SHP77 treated with DMSO at 0.1 percent for 48 hours (cell line): Measurements from ENCODE around the gene REEP1.
"Not testable (repeated sequence)": the region's sequence is repeated elsewhere in the genome, so short reads cannot be mapped to it uniquely, and the experiment has no call there.

Experiments used
- DNase-seq: peaks from one replicate; lab custom pipeline; 2025; lab: John Stamatoyannopoulos, UW

The REEP1 gene

GRCh38 chr2:86283411-86284030 lies 53.9 kb downstream of the REEP1 start:
- no peak for DNase-seq

DNA sequence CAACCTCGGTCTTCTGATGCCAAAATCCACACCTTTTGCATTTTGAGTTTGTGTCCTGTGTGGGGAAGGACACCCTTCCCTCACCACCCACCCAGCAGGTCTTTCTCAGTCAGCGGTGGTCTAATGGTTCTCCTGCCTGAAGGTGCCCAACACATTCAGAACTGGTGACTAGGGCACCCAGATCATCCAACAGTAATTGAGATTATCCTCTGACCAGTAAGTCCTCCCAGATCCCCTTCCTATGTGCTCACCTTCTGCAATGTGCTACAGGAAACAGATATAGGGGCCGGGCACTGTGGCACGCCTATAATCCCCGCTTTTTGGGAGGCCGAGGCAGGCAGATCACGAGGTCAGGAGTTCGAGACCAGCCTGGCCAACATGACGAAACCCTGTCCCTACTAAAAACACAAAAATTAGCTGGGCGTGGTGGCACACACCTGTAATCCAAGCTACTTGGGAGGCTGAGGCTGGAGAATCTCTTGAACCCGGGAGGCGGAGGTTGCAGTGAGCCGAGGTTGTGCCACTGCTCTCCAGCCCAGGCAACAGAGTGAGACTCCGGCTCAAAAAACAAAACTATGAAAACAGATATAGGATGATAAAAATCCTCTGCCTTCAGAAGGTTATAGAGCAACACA lies 56.2 kb downstream of the REEP1 start:
- no peak for DNase-seq

DNA sequence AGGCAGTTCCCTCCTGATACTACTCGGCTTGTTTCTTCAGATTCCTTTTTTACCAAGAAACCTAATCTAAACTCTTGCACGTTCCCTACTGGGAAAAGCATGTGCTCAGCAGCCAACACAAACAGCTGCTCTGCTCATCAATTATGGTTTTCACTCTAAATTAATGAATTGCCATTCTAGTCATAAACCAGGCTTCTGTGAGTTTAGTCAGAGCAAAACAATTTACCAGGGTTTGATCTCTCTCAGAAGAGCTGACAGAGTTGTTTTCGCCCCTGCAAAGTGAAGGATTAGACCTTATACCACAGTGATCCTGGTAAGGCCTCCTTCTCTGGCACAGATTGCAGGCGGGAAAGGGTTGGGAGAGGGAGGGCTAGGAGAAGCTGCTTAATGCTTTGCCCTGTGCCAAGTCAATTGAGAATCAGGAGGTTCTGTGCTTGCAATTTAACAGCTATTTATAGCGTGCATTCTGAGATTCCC lies 57.2 kb downstream of the REEP1 start:
- DNase-seq = no peak

GRCh38 chr2:86275962-86276361 lies 61.5 kb downstream of the REEP1 start:
- no peak for DNase-seq

- no peak for DNase-seq
Observed at GRCh38 chr2:86275384-86275799, 62.0 kb downstream of the REEP1 start.

GRCh38 chr2:86274918-86275275 lies 62.5 kb downstream of the REEP1 start:
- DNase-seq = peak; percentile 36

- DNase-seq = no peak
Observed at GRCh38 chr2:86274265-86274917, 63.0 kb downstream of the REEP1 start.

- DNase-seq = no peak
Observed at GRCh38 chr2:86272111-86272510, 65.3 kb downstream of the REEP1 start.

- no peak for DNase-seq
Observed at GRCh38 chr2:86271248-86271647, 66.2 kb downstream of the REEP1 start.

DNA sequence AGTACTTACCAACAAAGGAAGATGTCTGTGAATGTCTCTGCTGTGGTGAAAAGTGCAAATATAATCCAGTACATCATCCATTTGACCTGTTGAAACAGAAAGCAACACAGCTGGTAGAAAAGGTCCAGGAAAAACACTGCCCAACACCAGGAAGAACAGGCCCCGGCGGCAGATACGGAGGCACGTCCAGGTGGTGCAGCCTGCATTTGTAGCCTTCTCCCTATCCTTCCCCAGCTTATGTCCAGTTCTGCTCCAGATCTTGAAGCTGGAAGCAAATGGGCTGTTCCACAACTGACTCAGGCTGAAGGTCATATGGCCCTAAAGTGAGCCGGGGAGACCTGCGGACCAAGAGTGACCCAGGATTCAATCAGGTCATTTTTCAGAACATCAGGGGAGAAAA lies 73.5 kb downstream of the REEP1 start:
- no peak for DNase-seq

DNA sequence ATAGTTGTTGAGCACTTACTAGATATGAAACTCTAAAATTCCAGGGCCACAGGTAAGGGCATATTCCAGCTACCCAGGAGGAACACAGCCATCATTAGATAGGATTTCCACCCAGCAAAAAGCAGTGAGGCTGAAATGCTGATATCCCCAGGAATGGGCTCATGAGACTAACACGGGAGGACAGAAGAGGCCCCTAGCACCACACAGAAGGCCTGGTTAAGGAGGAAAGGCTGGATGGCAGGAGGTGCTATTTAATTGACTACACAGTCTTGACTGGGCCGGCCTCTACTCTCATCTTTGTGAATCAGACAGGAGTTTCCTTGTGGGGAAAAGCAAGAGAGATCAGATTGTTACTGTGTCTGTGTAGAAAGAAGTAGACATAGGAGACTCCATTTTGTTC lies 76.4 kb downstream of the REEP1 start:
- DNase-seq = no peak

GRCh38 chr2:86258106-86258505 lies 79.3 kb downstream of the REEP1 start:
- DNase-seq = no peak

GRCh38 chr2:86256982-86257381 lies 80.4 kb downstream of the REEP1 start:
- DNase-seq = no peak

GRCh38 chr2:86256300-86256699 lies 81.1 kb downstream of the REEP1 start:
- DNase-seq = no peak

GRCh38 chr2:86254576-86255538 lies 82.6 kb downstream of the REEP1 start:
- DNase-seq = no peak

GRCh38 chr2:86253424-86253823 lies 84.0 kb downstream of the REEP1 start:
- DNase-seq = no peak

GRCh38 chr2:86251840-86252266 lies 85.6 kb downstream of the REEP1 start:
- peak; percentile 17 for DNase-seq

GRCh38 chr2:86249579-86250391 lies 87.6 kb downstream of the REEP1 start:
- peak; percentile 88 for DNase-seq

- DNase-seq = no peak
Observed at GRCh38 chr2:86249176-86249575, 88.2 kb downstream of the REEP1 start.

DNA sequence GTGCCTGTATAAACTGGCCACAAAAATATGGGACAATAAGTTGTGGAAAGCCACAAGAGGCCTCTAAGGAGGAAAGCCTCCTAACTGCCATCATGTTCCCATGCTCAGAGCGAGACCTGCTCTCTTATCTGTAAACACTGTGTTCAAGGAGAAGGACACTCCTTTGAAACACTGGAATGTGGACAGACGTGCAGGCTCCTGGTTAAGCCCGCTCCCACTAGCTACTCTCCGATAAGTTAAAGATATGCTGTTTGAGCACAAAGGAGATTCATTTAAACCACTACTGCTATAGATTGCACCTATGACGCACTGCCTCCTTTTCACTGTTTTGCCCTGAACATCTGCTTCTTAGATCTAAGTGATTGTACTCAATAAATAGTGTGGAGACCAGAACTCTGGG lies 92.2 kb downstream of the REEP1 start:
- not testable (repeated sequence) for DNase-seq

DNA sequence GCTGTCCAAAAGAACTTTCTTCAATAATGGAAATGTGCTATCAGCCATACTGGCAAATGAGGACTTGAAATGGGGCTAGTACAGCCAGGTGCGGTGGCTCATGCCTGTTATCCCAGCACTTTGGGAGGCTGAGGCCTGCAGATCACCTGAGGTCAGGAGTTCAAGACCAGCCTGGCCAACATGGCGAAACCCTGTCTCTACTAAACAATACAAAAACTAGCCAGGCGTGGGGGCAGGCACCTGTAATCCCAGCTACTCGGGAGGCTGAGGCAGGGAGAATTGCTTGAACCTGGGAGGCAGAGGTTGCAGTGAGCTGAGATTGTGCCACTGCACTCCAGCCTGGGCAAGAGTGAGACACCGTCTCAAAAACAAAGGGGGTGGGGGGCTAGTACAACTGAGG lies 92.6 kb downstream of the REEP1 start:
- DNase-seq = not testable (repeated sequence)
